Raji (cell line): Measurements from ENCODE around the gene DICER1.

Experiments used
- POLR2A ChIP-seq: IDR thresholded peaks from 2 replicates; pipeline ENCODE4 v1.6.1; 2011; ENCODE audit warnings: low read depth, low read length, control low read depth; ENCODE audit not compliant: insufficient read depth

Gene DICER1

DNA sequence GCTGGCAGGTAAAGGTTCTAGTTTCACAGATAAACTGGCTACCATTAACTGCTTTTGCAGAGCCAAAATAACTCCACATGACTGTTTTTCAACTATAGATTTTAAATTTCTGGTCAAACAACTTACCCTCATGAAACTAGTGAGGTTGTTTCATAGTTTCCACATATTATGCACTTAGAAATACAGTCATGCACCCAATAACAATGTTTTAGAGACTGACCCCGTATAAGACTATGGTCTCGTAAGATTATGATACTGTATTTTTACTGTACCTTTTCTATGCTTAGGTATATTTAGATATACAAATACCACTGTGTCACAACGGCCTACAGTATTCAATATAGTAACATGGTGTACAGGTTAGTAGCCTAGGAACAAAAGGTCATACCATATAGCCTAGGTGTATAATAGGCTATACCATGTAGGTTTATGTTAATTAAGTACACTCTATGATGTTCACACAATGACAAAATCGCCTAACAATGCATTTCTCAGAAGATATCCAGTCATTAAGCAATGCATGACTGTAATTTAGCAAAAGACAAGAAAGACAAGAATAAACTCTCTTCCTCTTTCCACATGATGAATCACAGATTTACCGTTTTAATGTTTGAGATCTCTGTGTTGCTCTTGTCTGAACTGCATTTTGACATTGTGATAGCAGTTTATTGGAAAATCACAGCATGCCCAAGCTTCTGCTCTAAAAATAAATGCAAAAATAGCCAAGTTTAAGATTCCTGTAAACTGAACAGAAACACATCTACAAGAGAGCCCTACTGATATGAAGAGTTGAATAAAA, 17.1 kb downstream of the DICER1 start:
- TF ChIP-seq POLR2A = no peak

DNA sequence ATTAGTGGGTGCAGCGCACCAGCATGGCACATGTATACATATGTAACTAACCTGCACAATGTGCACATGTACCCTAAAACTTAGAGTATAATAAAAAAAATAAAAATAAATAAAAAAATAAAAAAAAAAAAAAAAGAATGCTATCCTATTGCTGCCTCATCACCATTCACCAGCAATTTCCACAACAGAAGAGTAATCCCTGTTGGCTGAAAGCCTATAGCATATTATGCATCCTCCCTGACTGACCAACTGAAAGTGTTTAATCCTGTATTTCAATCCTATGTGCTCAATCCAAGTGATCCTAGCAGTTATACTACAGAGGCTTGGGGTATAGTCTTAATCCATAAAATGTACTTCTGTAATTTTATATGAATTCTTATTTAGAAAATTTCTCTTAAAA, 18.5 kb downstream of the DICER1 start:
- no peak for TF ChIP-seq POLR2A

DNA sequence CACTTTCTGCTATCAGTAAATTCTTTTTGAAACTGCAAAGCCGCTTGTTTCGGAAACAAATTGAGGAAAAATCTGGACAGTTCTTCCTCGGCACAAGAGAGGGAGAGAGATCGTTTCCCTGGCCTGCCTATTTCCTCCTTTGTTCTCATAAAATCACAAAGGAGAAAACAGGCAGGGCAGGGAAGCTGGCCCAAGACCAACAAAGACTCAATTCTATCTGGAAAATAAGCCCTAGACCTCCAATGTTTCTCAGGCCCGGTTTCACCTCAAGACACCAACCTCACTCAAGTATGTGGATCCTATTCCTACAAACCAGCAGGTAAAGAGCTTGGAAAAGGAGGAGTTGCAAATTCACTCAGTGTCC, 19.5 kb downstream of the DICER1 start:
- no peak for TF ChIP-seq POLR2A

DNA sequence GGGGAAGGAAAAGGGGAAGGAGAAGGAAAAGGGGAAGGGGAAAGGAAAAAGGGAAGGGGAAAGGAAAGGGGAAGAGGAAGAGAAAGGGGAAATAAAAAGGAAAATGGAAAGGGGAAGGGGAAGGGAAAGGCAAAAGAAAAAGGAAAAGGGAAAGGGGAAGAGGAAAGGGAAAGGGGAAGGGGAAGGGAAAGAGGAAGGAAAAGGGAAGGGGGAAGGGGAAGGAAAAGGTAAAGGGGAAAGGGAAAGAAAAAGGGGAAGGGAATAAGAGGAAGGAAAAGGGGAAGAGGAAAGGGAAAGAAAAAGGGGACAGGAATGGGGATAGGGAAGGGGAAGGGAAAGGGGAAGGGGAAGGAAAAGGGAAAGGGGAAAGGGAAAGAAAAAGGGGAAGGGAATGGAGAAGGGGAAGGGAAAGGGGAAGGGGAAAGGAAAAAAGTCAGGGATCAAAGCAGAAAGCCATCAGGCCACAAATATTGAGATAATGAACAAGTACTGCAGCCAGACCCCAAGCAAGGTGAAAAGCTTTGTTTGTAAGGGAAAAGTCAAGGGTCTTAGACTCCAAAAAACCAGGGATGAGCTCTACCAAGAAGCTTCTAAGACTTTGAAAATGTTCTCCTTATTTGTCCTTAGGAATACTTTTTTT, 20.0 kb downstream of the DICER1 start:
- TF ChIP-seq POLR2A = no peak

DNA sequence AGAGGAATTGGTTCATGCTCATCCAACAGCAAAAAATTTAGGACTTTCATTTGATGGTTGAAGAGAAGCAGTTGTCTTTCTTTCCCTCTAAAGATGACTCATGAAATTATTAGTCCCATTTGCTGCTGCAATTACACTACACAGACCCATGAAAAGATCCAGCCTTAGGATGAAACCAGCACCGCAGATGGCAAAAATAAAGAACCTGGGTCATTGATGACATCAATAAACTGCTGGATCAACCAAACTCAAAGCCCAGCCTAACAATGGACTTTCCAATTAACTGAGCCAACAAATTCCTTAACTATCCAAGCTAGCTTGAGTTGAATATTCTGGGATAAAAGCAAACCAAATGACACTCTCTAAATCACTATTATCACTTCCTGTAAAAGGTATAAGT, 20.7 kb downstream of the DICER1 start:
- no peak for TF ChIP-seq POLR2A

DNA sequence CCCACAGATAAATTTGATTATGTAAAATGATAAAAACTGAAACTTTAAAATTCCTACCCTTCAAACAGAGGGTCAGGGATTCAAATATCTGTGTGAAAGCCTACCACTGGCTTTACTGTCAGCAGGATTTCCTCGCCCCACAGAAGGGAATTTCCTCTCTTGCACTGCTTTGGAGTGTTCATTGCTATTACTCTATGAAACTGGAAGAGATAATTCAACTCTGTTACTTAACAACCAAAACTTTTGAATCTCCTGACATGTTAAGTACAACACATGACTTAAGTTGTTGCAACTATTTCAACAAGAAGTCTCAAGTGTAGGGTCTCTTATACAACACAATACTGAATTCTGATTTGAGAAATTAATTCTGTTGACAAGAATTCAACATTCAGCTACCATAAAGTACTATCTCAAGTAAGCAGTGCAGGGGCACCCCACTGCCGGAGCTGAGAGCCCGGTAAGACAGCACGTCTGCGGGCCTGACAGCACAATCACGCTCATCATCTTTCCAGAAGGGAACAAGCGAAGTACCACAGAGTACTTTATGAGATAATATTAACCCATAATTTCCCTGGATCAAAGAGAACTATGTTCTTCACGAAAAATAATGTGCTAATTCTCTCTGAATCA, 22.9 kb downstream of the DICER1 start:
- no peak for TF ChIP-seq POLR2A

DNA sequence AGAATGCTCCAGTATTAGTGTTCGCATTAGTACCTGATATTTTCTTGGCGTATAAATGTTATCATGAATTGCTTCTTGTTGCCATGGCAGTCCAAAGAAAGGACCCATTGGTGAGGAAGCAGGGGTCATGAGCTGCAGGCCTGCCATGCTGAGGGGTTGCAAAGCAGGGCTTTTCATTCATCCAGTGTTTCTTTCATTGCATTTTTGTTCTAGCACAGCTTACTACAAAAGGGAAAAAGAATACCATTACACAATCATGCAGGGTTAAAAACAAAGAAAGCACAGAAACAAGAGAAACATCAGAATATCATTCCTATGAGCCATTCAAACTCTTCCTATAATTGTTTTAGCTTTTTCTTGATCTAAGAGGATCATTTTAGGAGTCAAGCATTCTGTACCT, 24.0 kb downstream of the DICER1 start:
- no peak for TF ChIP-seq POLR2A

DNA sequence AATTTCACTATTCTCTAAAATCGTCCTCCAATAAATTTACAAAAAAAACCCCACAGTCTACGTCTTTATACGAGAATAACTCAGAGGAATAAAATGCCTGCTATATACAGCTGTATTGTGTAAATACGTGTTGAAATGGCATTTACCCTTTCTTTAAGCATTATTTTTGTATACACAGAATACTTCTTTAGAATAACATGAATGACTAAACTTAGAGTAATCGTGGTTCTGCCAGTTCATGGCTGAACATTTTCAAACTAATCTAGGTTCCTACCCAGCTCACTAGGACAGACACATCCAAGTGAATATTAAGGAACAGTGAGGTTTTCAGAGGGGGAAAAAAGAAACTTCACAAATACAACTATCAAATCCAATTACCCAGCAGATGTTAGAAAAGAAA, 24.6 kb downstream of the DICER1 start:
- TF ChIP-seq POLR2A = no peak

DNA sequence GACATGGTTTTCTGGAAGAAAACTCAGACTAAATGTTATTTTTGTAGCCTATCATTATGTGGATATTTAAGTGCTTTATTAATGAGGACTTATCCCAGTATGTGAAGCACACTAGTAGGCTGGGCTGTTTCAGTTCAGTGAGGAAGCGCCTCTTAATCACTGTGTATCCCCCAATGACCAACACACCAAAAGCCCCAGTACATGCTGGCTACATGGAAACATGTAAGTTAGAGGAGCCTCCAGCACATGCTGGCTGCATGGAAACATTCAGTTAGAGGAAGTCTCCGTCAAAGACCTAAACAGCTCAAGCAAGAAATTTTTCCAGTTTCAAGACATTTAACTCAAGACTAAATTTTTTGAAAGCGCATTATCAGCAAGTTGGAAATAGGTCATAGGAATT, 26.8 kb downstream of the DICER1 start:
- TF ChIP-seq POLR2A = no peak

DNA sequence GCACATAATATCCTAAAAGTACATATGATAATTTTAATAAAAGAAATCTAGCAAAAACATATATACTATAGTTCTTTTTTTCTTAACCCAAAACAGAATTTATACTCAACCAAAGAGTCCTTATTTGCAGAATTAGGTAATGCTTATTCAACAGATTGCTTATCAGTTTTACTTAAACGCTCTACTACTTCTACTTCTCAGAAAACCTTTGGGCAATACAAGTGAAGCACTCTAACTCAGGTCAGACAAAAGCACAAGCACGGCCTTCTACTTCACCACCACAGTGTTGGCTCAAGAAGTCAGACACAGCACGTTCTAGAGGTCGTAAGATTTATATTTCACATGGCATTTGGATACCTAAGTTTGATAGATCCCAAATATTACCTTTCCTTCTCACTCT, 29.2 kb downstream of the DICER1 start:
- TF ChIP-seq POLR2A = no peak

DNA sequence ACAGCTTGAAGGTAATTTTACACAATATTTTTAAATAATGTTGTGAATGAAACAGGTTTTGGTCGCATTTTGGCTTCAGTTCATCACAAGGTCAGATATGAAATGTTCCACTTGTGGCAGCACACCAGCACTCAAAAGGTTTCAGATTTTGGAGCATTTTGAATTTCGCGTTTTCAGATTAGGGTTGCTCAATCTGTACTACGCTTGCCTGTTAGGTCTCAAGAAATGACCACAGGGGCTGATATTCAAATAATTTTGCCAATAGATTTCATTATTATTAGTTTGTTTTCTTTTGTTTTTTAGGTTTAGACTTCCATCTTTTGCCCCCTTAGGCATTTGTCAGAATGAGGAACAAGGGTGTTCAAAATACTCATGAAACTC, 29.8 kb downstream of the DICER1 start:
- TF ChIP-seq POLR2A = no peak

DNA sequence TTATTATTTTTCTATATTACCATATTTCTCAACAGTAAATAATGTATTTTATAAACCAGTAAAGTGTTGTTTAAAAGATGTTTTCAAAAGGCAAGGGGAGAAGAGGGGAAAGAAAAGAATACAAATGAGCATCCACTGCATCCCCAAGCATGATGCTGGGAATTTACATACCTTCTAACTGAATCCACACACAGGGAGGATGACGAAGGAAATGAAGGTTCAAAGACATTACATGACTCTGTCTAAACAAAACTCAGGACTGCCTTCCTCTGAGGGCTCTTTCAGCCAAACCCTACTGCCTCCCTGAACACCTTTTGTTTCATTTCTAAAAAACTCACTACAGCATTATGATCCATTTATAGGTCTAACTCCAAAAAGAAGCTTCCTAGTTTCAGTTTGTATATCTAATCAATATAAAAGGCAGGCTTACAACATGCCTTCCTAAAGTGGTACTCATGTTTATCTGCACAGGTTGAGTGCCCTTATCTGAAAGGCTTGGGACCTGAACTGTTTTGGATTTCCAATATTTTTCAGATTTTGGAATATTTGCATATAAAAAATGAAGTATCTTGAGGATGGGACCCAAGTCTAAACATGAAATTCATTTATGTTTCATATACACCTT, 30.3 kb downstream of the DICER1 start:
- TF ChIP-seq POLR2A = no peak

DNA sequence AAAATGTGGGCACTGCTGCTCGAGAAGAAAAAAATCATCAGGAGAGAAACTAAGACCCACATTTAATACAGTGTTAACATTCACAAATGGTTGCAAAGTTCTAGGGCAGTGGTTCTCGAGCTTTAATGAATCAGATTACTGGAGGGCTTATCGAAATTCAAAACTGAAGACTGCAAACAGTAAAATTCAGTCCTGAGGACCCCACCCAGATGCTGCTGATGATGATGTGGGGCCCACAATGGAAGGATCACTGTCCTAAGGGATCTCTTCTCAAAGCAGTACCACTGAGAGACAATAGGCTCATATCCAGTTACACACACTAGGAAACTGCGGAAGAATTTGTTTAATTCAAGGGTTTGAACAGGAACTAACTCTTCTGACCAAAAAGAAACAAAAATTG, 31.4 kb downstream of the DICER1 start:
- TF ChIP-seq POLR2A = no peak

DNA sequence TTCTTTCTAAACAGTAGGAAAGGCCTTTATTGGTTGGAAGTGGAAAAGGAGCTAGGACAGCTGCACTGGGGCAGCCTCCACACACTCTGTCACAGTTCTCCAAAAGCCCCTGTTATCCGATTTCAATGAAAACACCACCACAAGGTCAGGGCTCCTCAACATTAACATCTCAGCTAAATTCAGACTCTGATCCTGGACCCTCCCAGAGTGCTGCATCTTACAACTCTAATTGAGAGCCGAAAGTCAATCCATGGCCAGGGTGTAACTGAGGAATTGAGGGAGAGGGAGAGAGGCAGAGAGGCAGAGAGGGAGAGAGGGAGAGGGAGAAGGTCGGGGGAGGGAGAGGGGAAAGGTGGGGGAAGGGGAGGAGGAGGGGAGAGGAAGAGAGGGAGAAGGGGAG, 32.1 kb downstream of the DICER1 start:
- no peak for TF ChIP-seq POLR2A

DNA sequence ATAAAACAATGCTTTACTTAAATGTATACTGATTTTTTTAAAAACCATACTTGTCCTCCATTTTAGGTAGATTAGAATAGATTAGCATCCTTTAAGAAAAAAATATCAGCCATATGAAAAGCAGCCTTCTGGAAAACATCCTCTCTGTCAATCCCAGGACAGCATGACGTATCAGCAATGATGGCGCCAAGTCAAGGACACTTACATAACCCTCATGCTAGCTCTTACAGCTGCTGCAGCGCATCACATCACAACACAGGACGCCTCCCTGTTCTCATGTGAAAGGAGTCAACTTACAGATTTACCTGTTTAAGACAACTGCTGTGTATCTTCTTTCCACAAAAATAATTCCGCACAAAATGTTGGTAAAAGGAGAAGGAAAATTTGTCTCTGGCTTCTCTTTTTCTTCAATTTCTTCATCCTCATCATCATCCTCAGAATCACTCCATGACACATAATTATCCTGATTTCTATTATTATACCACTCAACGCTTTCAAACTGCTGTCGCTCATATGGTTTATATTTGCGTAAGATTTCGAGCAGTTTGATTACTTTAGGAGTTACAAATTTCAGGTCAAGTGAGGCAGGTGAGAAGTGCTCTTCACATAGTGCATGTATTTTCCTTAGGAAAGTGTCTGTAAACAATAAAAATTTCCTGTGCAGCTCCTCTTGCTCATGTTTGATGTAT, 33.3 kb downstream of the DICER1 start:
- TF ChIP-seq POLR2A = no peak
